ENCODE results near the gene SPIN2B. TPM values are rescaled to one million over a fixed set of nuclear protein-coding genes. Genes with fewer than 3 reads are reported as not detected.
A peak's percentile ranks its signal among the peaks of the same experiment; 100 is the strongest.

SPIN2B gene
- total and polyA plus RNA-seq, 2 of the 13 experiments (the other 11 are each of a cell fraction or from before 2014, with no cell fraction given), result 7.9 to 10.4 TPM

- no peak for TF ChIP-seq ZNF362 (CRISPR knock-in tag; IDR thresholded peaks at IDR 0.05; ENCODE audit: borderline replicate concordance)
- no peak for TF ChIP-seq DPF2 (CRISPR knock-in tag; IDR thresholded peaks at IDR 0.05; ENCODE audit: borderline replicate concordance, low read depth)
- TF ChIP-seq UBTF (CRISPR knock-in tag; IDR thresholded peaks at IDR 0.05), result peak; percentile 78
- no peak for TF ChIP-seq ZNF18 (CRISPR knock-in tag; IDR thresholded peaks at IDR 0.05; ENCODE audit: insufficient replicate concordance)
- no peak for TF ChIP-seq SRY (CRISPR knock-in tag; IDR thresholded peaks at IDR 0.05)
- TF ChIP-seq NKX3-1 (CRISPR knock-in tag; IDR thresholded peaks at IDR 0.05), result no peak
- peak; percentile 15; the same call in 1 of the 2 replicates for TF ChIP-seq TARDBP (CRISPR knock-in tag; IDR thresholded peaks at IDR 0.05)
- TF ChIP-seq ARHGAP35 (CRISPR knock-in tag; IDR thresholded peaks at IDR 0.05; ENCODE audit: borderline replicate concordance), result no peak
- TF ChIP-seq PATZ1 (CRISPR knock-in tag; IDR thresholded peaks at IDR 0.05), result no peak
- no peak for TF ChIP-seq ZSCAN20 (CRISPR knock-in tag; IDR thresholded peaks at IDR 0.05; ENCODE audit: borderline replicate concordance)
- TF ChIP-seq ZNF841 (CRISPR knock-in tag; IDR thresholded peaks at IDR 0.05; ENCODE audit: borderline replicate concordance), result no peak
- TF ChIP-seq SRSF1 (optimal IDR thresholded peaks at IDR 0.05; ENCODE audit: low read depth, low read length), result no peak
- no peak for TF ChIP-seq AFF4 (CRISPR knock-in tag; IDR thresholded peaks at IDR 0.05)
- no peak for TF ChIP-seq PAF1 (CRISPR knock-in tag; IDR thresholded peaks at IDR 0.05)
These were observed at the start of gene SPIN2B (continued) for GRCh38 chrX:57121162-57121755.
